ENCODE results near the gene DLEU7.
A peak's percentile ranks its signal among the peaks of the same experiment; 100 is the strongest.

Gene DLEU7

GRCh38 chr13:50842251-50842989 is 1.1 kb downstream of the DLEU7 start:
- no peak for DNase-seq

- no peak for DNase-seq
These were observed 1.7 kb downstream of the DLEU7 start for GRCh38 chr13:50841786-50842185.

GRCh38 chr13:50840284-50840683 is 3.2 kb downstream of the DLEU7 start:
- no peak for DNase-seq

- no peak for DNase-seq
These were observed 3.7 kb downstream of the DLEU7 start for GRCh38 chr13:50839828-50840227.

- DNase-seq, result no peak
These were observed 4.8 kb downstream of the DLEU7 start for GRCh38 chr13:50838701-50839100.

GRCh38 chr13:50838031-50838430 is 5.5 kb downstream of the DLEU7 start:
- peak; percentile 14 for DNase-seq

GRCh38 chr13:50831512-50831911 is 12.0 kb downstream of the DLEU7 start:
- DNase-seq, result no peak

- DNase-seq, result peak; percentile 69
These were observed 13.6 kb downstream of the DLEU7 start for GRCh38 chr13:50829896-50830295.

- DNase-seq, result no peak
These were observed 14.3 kb downstream of the DLEU7 start for GRCh38 chr13:50829226-50829625.

GRCh38 chr13:50826035-50826434 is 17.5 kb downstream of the DLEU7 start:
- DNase-seq, result no peak

GRCh38 chr13:50812242-50812641 is 31.2 kb downstream of the DLEU7 start:
- peak; percentile 24 for DNase-seq

GRCh38 chr13:50810998-50811397 is 32.5 kb downstream of the DLEU7 start:
- no peak for DNase-seq

GRCh38 chr13:50810468-50810867 is 33.0 kb downstream of the DLEU7 start:
- no peak for DNase-seq

GRCh38 chr13:50809133-50810090 is 34.1 kb downstream of the DLEU7 start:
- DNase-seq, result no peak

GRCh38 chr13:50805805-50806204 is 37.7 kb downstream of the DLEU7 start:
- no peak for DNase-seq

- DNase-seq, result peak; percentile 83
These were observed 42.2 kb downstream of the DLEU7 start for GRCh38 chr13:50801087-50801931.

GRCh38 chr13:50800091-50800739 is 43.3 kb downstream of the DLEU7 start:
- no peak for DNase-seq

GRCh38 chr13:50798923-50799322 is 44.6 kb downstream of the DLEU7 start:
- DNase-seq, result peak; percentile 84

GRCh38 chr13:50797091-50797490 is 46.4 kb downstream of the DLEU7 start:
- DNase-seq, result no peak

GRCh38 chr13:50796463-50796862 is 47.0 kb downstream of the DLEU7 start:
- no peak for DNase-seq

GRCh38 chr13:50794226-50794625 is 49.3 kb downstream of the DLEU7 start:
- no peak for DNase-seq

GRCh38 chr13:50793026-50793425 is 50.5 kb downstream of the DLEU7 start:
- DNase-seq, result no peak

All from fibroblast of skin of right quadriceps (primary cell).